Stimulated activated naive CD4-positive, alpha-beta T cell (primary cell): ENCODE data around the gene BROX.

ENCODE experiments used
- DNase-seq, 6 experiments: peaks; one replicate each; lab custom pipeline; 2025; lab: John Stamatoyannopoulos, UW

BROX gene

GRCh38 chr1:222777977-222778376 is 65.6 kb downstream of the BROX start:
- no peak for DNase-seq

- DNase-seq: no peak
Observed at GRCh38 chr1:222781251-222781650, 68.9 kb downstream of the BROX start.

GRCh38 chr1:222783051-222783450 is 70.7 kb downstream of the BROX start:
- DNase-seq: no peak

GRCh38 chr1:222784371-222784770 is 72.0 kb downstream of the BROX start:
- no peak for DNase-seq
